Progenitor cell of endocrine pancreas (in vitro differentiated cells): ENCODE results near the gene COX6A1. TPM values are rescaled to one million over a fixed set of nuclear protein-coding genes. Genes with fewer than 3 reads are reported as not detected.

ENCODE experiments used
- DNase-seq: peaks from one replicate; pipeline ENCODE4 v3.0.0; 2021; ENCODE audit warnings: low spot score; ENCODE audit not compliant: unreplicated experiment
- H3K27ac Mint-ChIP-seq: 2 replicates; pipeline ENCODE4 v1.8.0; 2021; ENCODE audit warnings: mild to moderate bottlenecking, moderate library complexity, mixed read lengths
- H3K27me3 Mint-ChIP-seq: 2 replicates; pipeline ENCODE4 v1.8.0; 2021; ENCODE audit warnings: mixed read lengths
- H3K36me3 Mint-ChIP-seq: 2 replicates; pipeline ENCODE4 v1.8.0; 2022; ENCODE audit warnings: mixed read lengths; ENCODE audit not compliant: insufficient read depth
- H3K4me1 Mint-ChIP-seq: 2 replicates; pipeline ENCODE4 v1.8.0; 2021; ENCODE audit warnings: low read depth, mixed read lengths
- H3K4me3 Mint-ChIP-seq: 2 replicates; pipeline ENCODE4 v1.8.0; 2021; ENCODE audit warnings: low read depth, mild to moderate bottlenecking, moderate library complexity, mixed read lengths
- H3K9me3 Mint-ChIP-seq: 2 replicates; pipeline ENCODE4 v1.8.0; 2021; ENCODE audit warnings: low read depth, mixed read lengths
- CTCF ChIP-seq: fragments of 200-600 bp; sonication (generic); IDR thresholded peaks from one replicate; pipeline ENCODE4 v1.5.0; 2021; ENCODE audit warnings: antibody characterized with exemption, mild to moderate bottlenecking; ENCODE audit not compliant: unreplicated experiment
- total RNA-seq: library from RNA; stranded (reverse); gene quantifications from 2 replicates; pipeline ENCODE4 v1.2.1, GENCODE V29; 2021

Gene COX6A1
- total RNA-seq, 1 donor from 2014 or later, result 318 TPM

- peak overlapping the region; percentile 95 for H3K27ac Mint-ChIP-seq
- H3K27me3 Mint-ChIP-seq, result no peaks in the 10 kb centered on the region
- DNase-seq, result no peak
- no peak for TF ChIP-seq CTCF
- H3K9me3 Mint-ChIP-seq, result no peaks in the 10 kb centered on the region
- H3K36me3 Mint-ChIP-seq, result peaks cover 20% of the 10 kb centered on the region
- peak overlapping the region; percentile 87 for H3K4me3 Mint-ChIP-seq
- H3K4me1 Mint-ChIP-seq, result peaks cover 19% of the 10 kb centered on the region
Measured at GRCh38 chr12:120468821-120469449, 31.0 kb downstream of the COX6A1 start.

- no peaks in the 10 kb centered on the region for H3K27me3 Mint-ChIP-seq
- H3K27ac Mint-ChIP-seq, result peak within 1 kb of the TSS; percentile 95
- H3K4me3 Mint-ChIP-seq, result peak within 1 kb of the TSS; percentile 87
- peaks cover 13% of the 10 kb centered on the region for H3K36me3 Mint-ChIP-seq
- H3K4me1 Mint-ChIP-seq, result peaks cover 19% of the 10 kb centered on the region
- DNase-seq, result peak; percentile 96
- no peaks in the 10 kb centered on the region for H3K9me3 Mint-ChIP-seq
- TF ChIP-seq CTCF, result peak; percentile 97
Measured at GRCh38 chr12:120469450-120470149, 31.7 kb downstream of the COX6A1 start, which contains the start of gene SRSF9. Gene SRSF9 (minus strand): TSS chr12:120469748. CDS start chr12:120469609, 139 bp downstream.

GRCh38 chr12:120470150-120470784 is 32.4 kb downstream of the COX6A1 start:
- no peak for TF ChIP-seq CTCF
- Mint-ChIP-seq H3K4me1 (peaks cover 19% of the 10 kb centered on the region), H3K27me3 (no peaks in the 10 kb centered on the region)

GRCh38 chr12:120472521-120472920 is 34.6 kb downstream of the COX6A1 start:
- no peak for TF ChIP-seq CTCF
- Mint-ChIP-seq H3K36me3 (peaks cover 4% of the 10 kb centered on the region), H3K4me3 (no peak overlapping the region), H3K27me3 (no peaks in the 10 kb centered on the region), H3K4me1 (peaks cover 8% of the 10 kb centered on the region), H3K9me3 (no peaks in the 10 kb centered on the region), H3K27ac (no peak overlapping the region)
- DNase-seq, result no peak

More at GRCh38 chr12:120470150-120470784, 32.4 kb downstream of the COX6A1 start:
- Mint-ChIP-seq H3K4me3 (peak overlapping the region; percentile 87), H3K9me3 (no peaks in the 10 kb centered on the region), H3K27ac (no peak overlapping the region), H3K36me3 (peaks cover 11% of the 10 kb centered on the region)
- no peak for DNase-seq

GRCh38 chr12:120473807-120474615 is 36.1 kb downstream of the COX6A1 start:
- H3K4me3 Mint-ChIP-seq, result no peak overlapping the region

More at GRCh38 chr12:120473807-120474615, 36.1 kb downstream of the COX6A1 start:
- Mint-ChIP-seq H3K36me3 (peaks cover 3% of the 10 kb centered on the region), H3K27ac (no peak overlapping the region), H3K4me1 (peaks cover 2% of the 10 kb centered on the region), H3K27me3 (no peaks in the 10 kb centered on the region), H3K9me3 (no peaks in the 10 kb centered on the region)
- DNase-seq, result no peak
- no peak for TF ChIP-seq CTCF
